Activated T-helper 2 cell treated with anti-CD3 and anti-CD28 coated beads, Interferon-gamma antibody, Interleukin-2, Interleukin-4, amounts not matched to agents 10 μg/mL and 5 μg/mL and 100 μg/mL, durations not matched to agents 14 hours and 24 hours and 36 hours (primary cell): Measurements from ENCODE around the gene MED27. TPM values are rescaled to one million over a fixed set of nuclear protein-coding genes. Genes with fewer than 3 reads are reported as not detected.

ENCODE experiments used
- DNase-seq: peaks from one replicate; pipeline ENCODE4 v3.0.0; 2021; ENCODE audit warnings: low spot score
- H3K27ac Mint-ChIP-seq: one replicate; pipeline ENCODE4 v1.8.0; 2021; ENCODE audit warnings: mixed read lengths
- H3K27me3 Mint-ChIP-seq: one replicate; pipeline ENCODE4 v1.8.0; 2021; ENCODE audit warnings: low read depth, mixed read lengths
- H3K36me3 Mint-ChIP-seq: one replicate; pipeline ENCODE4 v1.8.0; 2021; ENCODE audit warnings: low read depth, mixed read lengths
- H3K4me1 Mint-ChIP-seq: one replicate; pipeline ENCODE4 v1.8.0; 2021; ENCODE audit warnings: low read depth, mixed read lengths
- H3K4me3 Mint-ChIP-seq: one replicate; pipeline ENCODE4 v1.8.0; 2021; ENCODE audit warnings: low read depth, mild to moderate bottlenecking, moderate library complexity, mixed read lengths
- H3K9me3 Mint-ChIP-seq: one replicate; pipeline ENCODE4 v1.8.0; 2021; ENCODE audit warnings: mixed read lengths
- intact Hi-C: fragments of 100-400 bp; cut with micrococcal nuclease; formaldehyde crosslinking; loops from one replicate; pipeline ENCODE4 v1.15.1; 2023
- total RNA-seq: library from RNA; stranded (reverse); gene quantifications from 2 replicates; pipeline ENCODE4 v1.2.3, GENCODE V29; 2022

MED27 gene
- total RNA-seq, 1 donor from 2014 or later = 37.2 TPM

DNA sequence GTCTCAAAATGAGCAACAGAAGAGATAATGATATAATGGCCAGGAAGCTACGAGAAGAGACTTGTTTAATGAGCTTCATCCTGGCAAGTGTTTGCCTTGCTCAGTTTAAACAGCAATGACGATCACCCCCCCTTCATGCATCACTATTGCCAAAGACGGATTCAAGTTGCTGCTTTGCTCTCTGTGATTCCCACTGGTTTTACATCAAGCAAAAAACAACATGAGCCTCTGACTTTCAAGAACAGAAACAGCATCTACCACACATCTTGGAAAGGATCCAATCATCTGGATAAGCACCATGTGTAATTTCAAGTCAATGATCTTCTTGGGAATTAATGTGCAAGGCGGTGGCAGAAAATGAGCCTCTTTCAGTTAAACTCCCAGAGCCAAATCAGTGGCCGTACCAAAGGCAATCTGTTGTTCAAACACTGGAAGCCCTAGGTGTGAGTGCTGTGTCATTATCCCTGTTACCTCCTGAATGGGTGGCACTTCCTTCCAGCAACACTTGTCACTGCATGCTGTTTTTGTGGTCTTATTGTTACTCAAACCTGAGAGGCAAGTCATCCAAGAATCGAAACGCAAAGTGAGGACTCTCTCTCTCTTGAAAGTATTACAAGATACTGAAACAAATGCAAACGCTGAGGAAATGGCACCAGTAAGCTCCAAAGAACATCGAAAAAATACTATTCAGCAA is 72.8 kb downstream of the MED27 start:
- H3K36me3 Mint-ChIP-seq = peaks cover 16% of the 10 kb centered on the region
- intact Hi-C loops = loop anchor here (1.0 to 10.0 kb wide), 4 partner anchors 72 to 348 kb away; partner anchors contain the start of genes MED27 and SETX
- H3K27me3 Mint-ChIP-seq = no peaks in the 10 kb centered on the region
- H3K27ac Mint-ChIP-seq = no peak overlapping the region
- peaks cover 36% of the 10 kb centered on the region for H3K4me1 Mint-ChIP-seq
- no peaks in the 10 kb centered on the region for H3K9me3 Mint-ChIP-seq
- no peak overlapping the region for H3K4me3 Mint-ChIP-seq
- peak; percentile 33 for DNase-seq

- Mint-ChIP-seq H3K27me3 (no peaks in the 10 kb centered on the region), H3K4me1 (peaks cover 36% of the 10 kb centered on the region), H3K4me3 (no peak overlapping the region)
These were observed 73.8 kb downstream of the MED27 start for GRCh38 chr9:132005899-132006298.

GRCh38 chr9:132004323-132004722 is 75.3 kb downstream of the MED27 start:
- intact Hi-C loops = loop anchor here (5.0 to 10.0 kb wide), 3 partner anchors 158 to 350 kb away; partner anchors contain the start of genes NTNG2 and SETX
- Mint-ChIP-seq H3K36me3 (peaks cover 19% of the 10 kb centered on the region), H3K9me3 (no peaks in the 10 kb centered on the region), H3K4me3 (no peak overlapping the region), H3K27me3 (no peaks in the 10 kb centered on the region), H3K27ac (no peak overlapping the region), H3K4me1 (peaks cover 44% of the 10 kb centered on the region)
- no peak for DNase-seq

More at GRCh38 chr9:132005899-132006298, 73.8 kb downstream of the MED27 start:
- H3K9me3 Mint-ChIP-seq = no peaks in the 10 kb centered on the region
- H3K36me3 Mint-ChIP-seq = peaks cover 17% of the 10 kb centered on the region
- DNase-seq = no peak
- H3K27ac Mint-ChIP-seq = no peak overlapping the region
- intact Hi-C loops = loop anchor here (2.0 to 10.0 kb wide), 3 partner anchors 73 to 349 kb away; partner anchors contain the start of genes MED27 and SETX

DNA sequence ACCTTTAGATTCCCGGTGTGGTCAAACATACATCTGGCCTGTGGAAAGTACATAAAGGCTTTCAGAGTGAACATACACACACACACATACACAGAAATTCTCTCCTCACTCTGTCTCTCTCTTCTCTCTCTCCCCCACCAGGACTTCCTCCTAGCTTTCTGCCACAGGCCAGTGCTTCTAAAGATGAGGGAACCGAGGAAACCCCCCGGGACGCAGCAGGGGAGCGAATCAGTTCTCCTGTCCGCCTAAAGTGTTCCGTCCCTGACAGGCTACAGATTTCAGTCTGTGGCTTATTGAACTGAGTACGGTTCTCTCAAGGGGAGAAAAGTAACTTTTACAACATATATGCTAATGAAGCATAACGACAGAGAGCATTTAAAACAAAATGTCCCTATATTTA is 75.8 kb downstream of the MED27 start:
- intact Hi-C loops = loop anchor here (5.0 to 10.0 kb wide), 3 partner anchors 158 to 351 kb away; partner anchors contain the start of genes NTNG2 and SETX
- Mint-ChIP-seq H3K27me3 (no peaks in the 10 kb centered on the region), H3K36me3 (peaks cover 16% of the 10 kb centered on the region), H3K9me3 (no peaks in the 10 kb centered on the region), H3K4me3 (no peak overlapping the region), H3K27ac (no peak overlapping the region), H3K4me1 (peaks cover 46% of the 10 kb centered on the region)
- DNase-seq = no peak

DNA sequence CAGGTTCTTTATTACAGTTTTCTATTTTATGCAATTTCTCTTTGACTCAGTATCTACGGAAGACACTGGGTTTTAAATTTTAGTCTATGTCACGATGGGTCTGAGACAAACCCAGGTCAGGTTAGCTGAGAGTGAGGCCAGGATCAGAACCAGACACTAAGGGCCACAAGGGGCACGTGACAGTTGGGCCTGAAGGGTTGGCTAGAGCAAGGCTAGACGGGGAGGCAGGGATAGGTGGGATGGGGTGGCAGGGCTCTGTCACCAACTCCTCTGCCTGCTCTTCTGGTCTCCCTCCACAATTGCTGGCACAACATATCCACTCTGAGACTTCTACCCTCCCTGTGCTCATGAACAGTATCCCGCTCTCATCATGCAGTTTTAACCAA is 76.4 kb downstream of the MED27 start:
- intact Hi-C loops = loop anchor here (5.0 to 10.0 kb wide), 3 partner anchors 159 to 351 kb away; partner anchors contain the start of genes NTNG2 and SETX
- Mint-ChIP-seq H3K27ac (no peak overlapping the region), H3K36me3 (peaks cover 16% of the 10 kb centered on the region), H3K4me1 (peaks cover 44% of the 10 kb centered on the region), H3K9me3 (no peaks in the 10 kb centered on the region), H3K27me3 (no peaks in the 10 kb centered on the region), H3K4me3 (no peak overlapping the region)
- DNase-seq = no peak

DNA sequence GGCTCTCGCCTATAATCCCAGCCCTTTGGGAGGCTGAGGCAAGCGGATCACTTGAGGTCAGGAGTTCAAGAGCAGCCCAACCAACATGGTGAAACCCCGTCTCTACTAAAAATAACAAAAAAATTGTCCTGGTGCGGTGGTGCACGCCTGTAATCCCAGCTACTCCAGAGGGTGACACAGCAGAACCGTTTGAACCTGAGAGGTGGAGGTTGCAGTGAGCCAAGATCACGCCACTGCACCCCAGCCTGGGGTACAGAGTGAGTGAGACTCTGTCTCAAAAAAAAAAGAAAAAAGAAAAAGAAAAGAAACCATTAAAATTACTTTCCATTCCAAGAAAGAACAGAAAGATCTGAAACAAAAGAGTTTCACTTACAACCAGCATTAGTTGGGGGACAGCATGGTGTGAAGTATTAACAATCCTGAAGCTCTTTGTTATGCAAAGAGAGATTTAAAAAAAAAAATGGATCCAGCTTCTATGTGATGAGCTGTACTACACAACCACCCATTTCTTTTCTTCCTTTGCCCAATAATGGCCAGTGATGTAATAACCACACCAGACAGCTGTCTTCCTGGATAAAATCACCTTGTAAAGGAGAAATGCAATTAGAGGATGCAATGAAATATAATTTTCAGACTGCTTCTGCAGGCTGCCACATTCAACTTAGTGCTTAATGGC is 76.9 kb downstream of the MED27 start:
- H3K4me1 Mint-ChIP-seq = peaks cover 39% of the 10 kb centered on the region
- no peak overlapping the region for H3K27ac Mint-ChIP-seq
- H3K4me3 Mint-ChIP-seq = no peak overlapping the region
- DNase-seq = no peak
- no peaks in the 10 kb centered on the region for H3K9me3 Mint-ChIP-seq
- intact Hi-C loops = loop anchor here (5.0 to 10.0 kb wide), 3 partner anchors 158 to 352 kb away; partner anchors contain the start of genes NTNG2 and SETX
- H3K27me3 Mint-ChIP-seq = no peaks in the 10 kb centered on the region
- H3K36me3 Mint-ChIP-seq = peaks cover 16% of the 10 kb centered on the region

- DNase-seq = no peak
- H3K27me3 Mint-ChIP-seq = no peaks in the 10 kb centered on the region
These were observed 78.1 kb downstream of the MED27 start for GRCh38 chr9:132001567-132001966.

DNA sequence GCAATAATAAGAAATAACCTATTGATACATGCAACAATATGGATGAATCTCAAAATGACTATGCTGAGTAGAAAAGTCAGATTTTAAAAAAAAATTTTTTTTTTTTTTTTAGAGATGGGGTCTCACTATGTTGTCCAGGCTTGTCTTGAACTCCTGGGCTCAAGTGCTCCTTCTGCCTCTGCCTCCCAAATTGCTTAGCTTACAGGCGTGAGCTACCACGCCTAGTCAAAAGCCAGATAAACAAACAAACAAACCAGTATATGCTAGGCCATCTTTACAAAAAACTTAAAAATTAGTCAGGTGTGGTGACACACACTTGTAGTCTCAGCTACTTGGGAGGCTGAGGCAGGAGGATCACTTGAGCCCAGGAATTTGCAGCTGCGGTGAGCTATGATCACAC is 79.0 kb downstream of the MED27 start:
- Mint-ChIP-seq H3K36me3 (peaks cover 8% of the 10 kb centered on the region), H3K4me1 (peaks cover 22% of the 10 kb centered on the region), H3K4me3 (no peak overlapping the region), H3K27me3 (no peaks in the 10 kb centered on the region), H3K27ac (no peak overlapping the region), H3K9me3 (no peaks in the 10 kb centered on the region)
- intact Hi-C loops = loop anchor here (5.0 to 10.0 kb wide), 3 partner anchors 156 to 354 kb away; partner anchors contain the start of genes NTNG2 and SETX
- no peak for DNase-seq

More at GRCh38 chr9:132001567-132001966, 78.1 kb downstream of the MED27 start:
- peaks cover 29% of the 10 kb centered on the region for H3K4me1 Mint-ChIP-seq
- intact Hi-C loops = loop anchor here (5.0 to 10.0 kb wide), 3 partner anchors 157 to 353 kb away; partner anchors contain the start of genes NTNG2 and SETX
- no peaks in the 10 kb centered on the region for H3K9me3 Mint-ChIP-seq
- H3K36me3 Mint-ChIP-seq = peaks cover 8% of the 10 kb centered on the region
- H3K4me3 Mint-ChIP-seq = no peak overlapping the region
- H3K27ac Mint-ChIP-seq = no peak overlapping the region

- H3K36me3 Mint-ChIP-seq = peaks cover 8% of the 10 kb centered on the region
- DNase-seq = no peak
- no peak overlapping the region for H3K27ac Mint-ChIP-seq
- peaks cover 19% of the 10 kb centered on the region for H3K4me1 Mint-ChIP-seq
- H3K9me3 Mint-ChIP-seq = no peaks in the 10 kb centered on the region
- no peaks in the 10 kb centered on the region for H3K27me3 Mint-ChIP-seq
- no peak overlapping the region for H3K4me3 Mint-ChIP-seq
- intact Hi-C loops = loop anchor here (5.0 to 10.0 kb wide), 3 partner anchors 155 to 355 kb away; partner anchors contain the start of genes NTNG2 and SETX
These were observed 79.7 kb downstream of the MED27 start for GRCh38 chr9:131999692-132000551.

GRCh38 chr9:131997779-131998178 is 81.9 kb downstream of the MED27 start:
- peaks cover 14% of the 10 kb centered on the region for H3K4me1 Mint-ChIP-seq
- H3K4me3 Mint-ChIP-seq = no peak overlapping the region
- H3K27me3 Mint-ChIP-seq = no peaks in the 10 kb centered on the region
- no peak for DNase-seq
- no peak overlapping the region for H3K27ac Mint-ChIP-seq
- H3K36me3 Mint-ChIP-seq = peaks cover 8% of the 10 kb centered on the region
- intact Hi-C loops = no loop called here
- H3K9me3 Mint-ChIP-seq = no peaks in the 10 kb centered on the region

- peaks cover 8% of the 10 kb centered on the region for H3K36me3 Mint-ChIP-seq
- no peaks in the 10 kb centered on the region for H3K9me3 Mint-ChIP-seq
- H3K27ac Mint-ChIP-seq = no peak overlapping the region
- no peak overlapping the region for H3K4me3 Mint-ChIP-seq
- DNase-seq = no peak
- H3K4me1 Mint-ChIP-seq = peaks cover 11% of the 10 kb centered on the region
- intact Hi-C loops = no loop called here
- H3K27me3 Mint-ChIP-seq = no peaks in the 10 kb centered on the region
These were observed 82.6 kb downstream of the MED27 start for GRCh38 chr9:131997076-131997475.

DNA sequence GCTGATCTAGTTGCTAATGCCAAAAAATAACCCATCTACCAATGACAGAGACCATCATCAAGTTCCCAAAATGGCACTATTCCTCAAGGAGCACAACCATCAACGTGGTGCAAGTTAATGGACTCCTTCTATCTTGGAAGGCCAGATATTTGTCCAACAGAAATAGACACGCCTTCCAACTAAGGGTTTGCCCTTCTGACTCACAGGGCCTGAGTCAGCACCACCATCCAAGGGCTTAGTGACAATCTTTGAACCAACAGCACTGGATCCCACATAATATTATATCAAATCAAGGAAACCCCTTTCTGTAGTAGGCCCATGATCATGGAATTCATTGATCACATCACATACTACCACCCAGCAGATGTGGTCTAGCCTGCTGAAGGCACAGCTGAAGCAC is 84.3 kb downstream of the MED27 start:
- Mint-ChIP-seq H3K27me3 (no peaks in the 10 kb centered on the region), H3K4me3 (no peak overlapping the region), H3K9me3 (no peaks in the 10 kb centered on the region), H3K27ac (no peak overlapping the region), H3K36me3 (peaks cover 3% of the 10 kb centered on the region), H3K4me1 (peaks cover 9% of the 10 kb centered on the region)
- DNase-seq = no peak
- intact Hi-C loops = no loop called here
